Osteocyte (in vitro differentiated cells): Measurements from ENCODE around the gene TMEM218. TPM values are rescaled to one million over a fixed set of nuclear protein-coding genes. Genes with fewer than 3 reads are reported as not detected.
A peak's percentile ranks its signal among the peaks of the same experiment; 100 is the strongest.

Experiments
- DNase-seq: peaks from one replicate; pipeline ENCODE4 v3.0.0; 2021; ENCODE audit warnings: mixed read lengths; ENCODE audit not compliant: unreplicated experiment; ENCODE audit errors: extremely low spot score
- H3K27ac Mint-ChIP-seq: one replicate; pipeline ENCODE4 v1.8.0; 2021; ENCODE audit warnings: mild to moderate bottlenecking, mixed read lengths; ENCODE audit not compliant: unreplicated experiment
- H3K27me3 Mint-ChIP-seq: one replicate; pipeline ENCODE4 v1.8.0; 2021; ENCODE audit warnings: mixed read lengths; ENCODE audit not compliant: unreplicated experiment
- H3K36me3 Mint-ChIP-seq: one replicate; pipeline ENCODE4 v1.8.0; 2021; ENCODE audit warnings: mixed read lengths; ENCODE audit not compliant: unreplicated experiment
- H3K4me1 Mint-ChIP-seq: one replicate; pipeline ENCODE4 v1.8.0; 2021; ENCODE audit warnings: mixed read lengths; ENCODE audit not compliant: unreplicated experiment
- H3K4me3 Mint-ChIP-seq: one replicate; pipeline ENCODE4 v1.8.0; 2021; ENCODE audit warnings: mild to moderate bottlenecking, moderate library complexity, mixed read lengths; ENCODE audit not compliant: unreplicated experiment
- H3K9me3 Mint-ChIP-seq: one replicate; pipeline ENCODE4 v1.8.0; 2021; ENCODE audit warnings: mixed read lengths; ENCODE audit not compliant: unreplicated experiment
- long read RNA-seq: library from polyadenylated mRNA; unstranded; transcript quantifications from one replicate; pipeline ENCODE4 v2.0.0, GENCODE V29; 2021
- total RNA-seq: library from RNA; stranded (reverse); gene quantifications from 2 replicates; pipeline ENCODE4 v1.2.1, GENCODE V29; 2021
- TF ChIP-seq, protein P1 (sequence below): fragments of 200-600 bp; sonication (generic); IDR thresholded peaks from 2 replicates; pipeline ENCODE4 v1.5.0; 2021; ENCODE audit warnings: antibody characterized with exemption, mild to moderate bottlenecking, moderate library complexity

Gene TMEM218
- total RNA-seq = 19.9 and 23.7 TPM in 2 replicates
- long read RNA-seq, full-length matches to known transcripts = 19 of 112 reads
- long read RNA-seq, partial matches to known transcripts = 3 of 112 reads
- long read RNA-seq, other reads (novel, unspliced or antisense) = 90 of 112 reads

DNA sequence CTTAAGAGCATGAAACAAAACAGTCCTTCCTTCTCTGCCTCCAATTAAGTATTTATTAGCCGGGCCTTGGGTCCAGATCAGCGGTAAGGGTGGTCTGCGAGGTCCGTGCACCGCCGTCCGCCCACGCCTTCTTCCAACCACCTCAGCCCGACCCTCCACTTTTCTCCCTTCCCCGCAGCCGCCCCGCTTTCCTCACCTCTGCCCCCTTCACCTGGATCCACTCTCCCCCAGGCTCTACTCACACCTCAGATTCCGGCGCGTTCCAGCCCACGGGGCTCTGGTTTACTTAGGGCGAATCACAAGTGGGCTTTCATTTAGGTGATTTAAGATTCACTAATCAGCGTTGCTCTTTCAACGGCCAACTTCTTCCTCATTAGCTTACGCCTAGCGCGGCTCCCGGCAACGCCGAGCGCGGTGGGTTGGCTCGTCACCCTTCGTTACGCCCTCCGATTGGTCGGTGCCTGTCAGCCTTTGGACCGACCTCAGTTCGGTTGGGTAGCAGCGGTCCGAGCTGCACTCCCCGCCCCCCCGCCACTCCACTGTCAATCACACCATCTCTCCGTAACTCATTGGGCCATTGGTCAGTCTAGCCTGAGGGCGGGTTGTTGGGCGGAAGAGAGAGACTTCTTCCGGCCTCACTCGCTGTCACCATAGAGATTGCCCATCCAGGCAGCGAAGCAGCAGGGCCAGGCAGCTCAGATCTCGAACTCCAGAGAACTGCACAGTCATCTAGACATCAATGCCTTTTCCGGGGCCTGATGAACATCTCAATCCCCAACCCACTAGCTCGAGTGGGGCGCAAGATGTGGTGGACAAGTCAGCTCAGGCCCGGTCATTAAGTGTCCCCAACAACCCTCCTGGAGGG is at the start of gene TMEM218:
TMEM218 (minus strand) TSS at position 284 of the 865 bp plus-strand sequence. CDS start 9,385 bp downstream, outside the sequence.
- TF ChIP-seq, protein P1, sequence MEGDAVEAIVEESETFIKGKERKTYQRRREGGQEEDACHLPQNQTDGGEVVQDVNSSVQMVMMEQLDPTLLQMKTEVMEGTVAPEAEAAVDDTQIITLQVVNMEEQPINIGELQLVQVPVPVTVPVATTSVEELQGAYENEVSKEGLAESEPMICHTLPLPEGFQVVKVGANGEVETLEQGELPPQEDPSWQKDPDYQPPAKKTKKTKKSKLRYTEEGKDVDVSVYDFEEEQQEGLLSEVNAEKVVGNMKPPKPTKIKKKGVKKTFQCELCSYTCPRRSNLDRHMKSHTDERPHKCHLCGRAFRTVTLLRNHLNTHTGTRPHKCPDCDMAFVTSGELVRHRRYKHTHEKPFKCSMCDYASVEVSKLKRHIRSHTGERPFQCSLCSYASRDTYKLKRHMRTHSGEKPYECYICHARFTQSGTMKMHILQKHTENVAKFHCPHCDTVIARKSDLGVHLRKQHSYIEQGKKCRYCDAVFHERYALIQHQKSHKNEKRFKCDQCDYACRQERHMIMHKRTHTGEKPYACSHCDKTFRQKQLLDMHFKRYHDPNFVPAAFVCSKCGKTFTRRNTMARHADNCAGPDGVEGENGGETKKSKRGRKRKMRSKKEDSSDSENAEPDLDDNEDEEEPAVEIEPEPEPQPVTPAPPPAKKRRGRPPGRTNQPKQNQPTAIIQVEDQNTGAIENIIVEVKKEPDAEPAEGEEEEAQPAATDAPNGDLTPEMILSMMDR = no peak
- Mint-ChIP-seq H3K27me3 (peaks cover 4% of the 10 kb centered on the region), H3K4me1 (peaks cover 18% of the 10 kb centered on the region), H3K4me3 (peak within 1 kb of the TSS; percentile 98), H3K36me3 (no peaks in the 10 kb centered on the region), H3K27ac (peak within 1 kb of the TSS; percentile 96), H3K9me3 (peaks cover 5% of the 10 kb centered on the region)
- DNase-seq = peak; percentile 99

DNA sequence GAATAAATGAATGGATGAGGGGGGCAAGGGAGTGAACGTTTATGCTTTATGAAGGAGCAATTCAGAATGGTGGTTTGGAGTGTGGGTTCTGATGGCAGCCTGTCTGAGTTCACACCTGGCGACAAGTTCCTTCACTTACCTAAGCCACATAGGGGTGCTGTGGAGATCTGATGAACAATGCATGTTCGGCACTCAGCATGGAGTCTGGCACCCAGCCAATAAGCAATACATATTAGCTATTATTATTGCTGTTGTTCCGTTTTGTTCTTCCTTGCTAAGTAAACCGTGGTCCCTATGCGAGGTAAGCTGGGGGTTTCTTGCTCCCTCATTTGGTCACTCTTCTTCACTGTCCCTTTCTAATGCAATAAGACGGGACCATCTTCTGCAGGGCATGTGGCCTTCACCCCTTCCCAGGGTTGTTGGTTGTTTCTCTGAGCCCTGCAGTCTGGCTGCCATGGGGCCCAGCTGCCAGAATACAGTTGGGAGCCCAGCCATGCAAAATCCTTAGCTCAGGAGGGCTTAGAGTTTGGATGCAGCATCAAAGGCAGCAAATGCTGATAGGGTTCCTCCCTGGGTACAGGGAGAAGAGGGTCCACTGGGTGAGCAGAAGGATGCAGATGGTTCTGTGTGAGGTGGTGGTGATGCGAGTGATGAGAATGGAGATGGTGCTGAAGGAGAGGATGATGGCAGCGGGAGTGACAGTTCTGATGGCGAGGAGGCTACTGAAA is 46.7 kb upstream of the TMEM218 start:
- H3K27me3 Mint-ChIP-seq = no peaks in the 10 kb centered on the region
- TF ChIP-seq, protein P1 = no peak
- no peak for DNase-seq
- peaks cover 6% of the 10 kb centered on the region for H3K4me1 Mint-ChIP-seq
- no peak overlapping the region for H3K4me3 Mint-ChIP-seq
- H3K27ac Mint-ChIP-seq = no peak overlapping the region
- no peaks in the 10 kb centered on the region for H3K9me3 Mint-ChIP-seq
- H3K36me3 Mint-ChIP-seq = no peaks in the 10 kb centered on the region

DNA sequence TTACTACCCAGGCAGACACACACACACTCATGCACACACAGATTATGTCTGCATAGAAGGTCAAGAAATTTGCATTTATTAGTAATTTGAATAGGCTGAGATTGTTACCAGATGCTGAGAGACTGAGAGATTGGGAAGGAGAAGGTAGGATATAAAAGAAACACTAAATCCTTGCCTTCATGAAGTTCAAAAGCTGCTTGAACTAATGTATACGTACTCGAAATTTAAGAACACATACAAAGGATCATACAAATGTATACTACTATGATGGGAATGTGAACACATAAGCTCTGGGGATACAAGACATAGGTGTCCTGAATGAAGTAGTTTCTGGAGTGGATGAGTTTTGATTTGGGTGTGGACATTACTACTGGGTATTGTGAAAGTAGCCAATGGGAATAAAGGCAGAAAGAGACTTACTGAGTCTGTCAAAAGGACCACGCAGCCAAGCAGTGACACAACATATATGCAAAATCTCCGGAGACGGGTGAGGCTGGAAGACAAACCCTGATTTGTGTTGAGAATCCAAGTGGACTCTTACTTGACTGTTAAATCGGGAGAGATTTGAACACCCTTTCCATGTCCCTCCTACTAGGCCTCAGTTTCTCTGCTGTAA is 45.8 kb upstream of the TMEM218 start:
- Mint-ChIP-seq H3K36me3 (no peaks in the 10 kb centered on the region), H3K4me3 (no peak overlapping the region), H3K4me1 (no peaks in the 10 kb centered on the region), H3K27ac (no peak overlapping the region), H3K27me3 (no peaks in the 10 kb centered on the region), H3K9me3 (no peaks in the 10 kb centered on the region)
- TF ChIP-seq, protein P1 = no peak
- DNase-seq = no peak

DNA sequence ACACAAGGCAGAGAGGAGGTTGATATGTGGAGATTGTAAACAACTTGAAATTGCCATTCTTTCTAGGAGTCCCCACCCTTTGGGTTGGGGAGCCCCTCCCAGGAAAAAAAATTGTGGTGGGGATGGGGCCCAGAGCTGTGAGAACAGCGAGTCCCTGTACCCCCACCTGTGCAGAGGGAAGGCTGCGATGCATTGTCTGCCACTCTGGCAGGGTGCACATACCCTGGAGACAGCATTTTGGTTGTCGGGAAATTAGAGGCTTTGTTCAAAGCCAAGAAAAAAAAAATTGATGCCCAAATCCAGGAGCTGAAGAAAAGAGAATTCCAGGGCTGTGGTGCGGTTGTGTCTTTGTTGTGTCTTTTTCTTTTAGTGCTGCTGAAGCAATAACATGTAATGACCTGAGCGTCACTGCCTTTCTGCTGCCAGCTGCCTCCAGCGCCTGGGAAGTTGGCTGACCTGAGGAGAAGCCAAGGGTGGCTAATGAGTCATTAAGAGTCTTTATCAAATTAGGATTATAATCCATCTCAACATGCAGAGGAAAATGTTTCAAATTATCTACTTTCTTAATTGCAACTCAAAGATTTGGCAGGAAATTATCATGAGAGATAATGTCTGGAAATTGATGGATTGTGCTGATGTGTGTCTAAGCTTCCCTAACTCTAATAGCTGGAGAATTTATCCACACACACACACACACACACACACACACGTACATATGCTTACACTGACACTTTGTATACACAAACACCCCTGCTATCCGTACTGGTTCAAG is 45.1 kb upstream of the TMEM218 start:
- Mint-ChIP-seq H3K27me3 (no peaks in the 10 kb centered on the region), H3K4me3 (no peak overlapping the region), H3K36me3 (no peaks in the 10 kb centered on the region), H3K27ac (no peak overlapping the region), H3K4me1 (no peaks in the 10 kb centered on the region), H3K9me3 (no peaks in the 10 kb centered on the region)
- no peak for DNase-seq
- TF ChIP-seq, protein P1 = no peak
